ENCODE measurements around the gene CHEK2.
"Not testable (repeated sequence)": the region's sequence is repeated elsewhere in the genome, so short reads cannot be mapped to it uniquely, and the experiment has no call there.

Gene CHEK2

GRCh38 chr22:28741785-28742561 is at the start of gene CHEK2, which contains the start of gene HSCB:
Gene CHEK2 (minus strand): TSS chr22:28741820. CDS start chr22:28734721, 7,099 bp downstream.
Gene HSCB (plus strand): TSS chr22:28742039. CDS start chr22:28742096, 57 bp downstream.
- peak; percentile 99 for DNase-seq

DNA sequence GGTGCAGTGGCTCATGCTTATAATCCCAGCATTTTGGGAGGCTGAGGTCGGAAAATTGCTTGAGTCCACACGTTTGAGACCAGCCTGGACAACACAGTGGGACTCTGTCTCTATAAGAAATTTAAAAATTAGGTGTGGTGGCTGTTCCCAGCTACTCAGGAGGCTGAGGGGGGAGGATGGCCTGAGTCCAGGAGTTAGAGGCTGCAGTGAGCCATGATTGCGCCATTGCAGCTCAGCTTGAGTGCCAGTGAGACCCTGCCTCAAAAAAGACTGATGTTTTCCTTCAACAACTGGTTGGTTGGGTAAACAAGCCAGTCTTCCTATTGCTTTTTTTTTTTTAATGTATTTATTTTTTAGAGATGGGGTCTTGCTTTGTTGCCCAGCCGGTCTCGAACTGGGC is 49.5 kb upstream of the CHEK2 start:
- DNase-seq: no peak

- peak in 1 of 2 experiments; percentile 59 for DNase-seq
Measured at GRCh38 chr22:28788601-28789000, 47.0 kb upstream of the CHEK2 start.

DNA sequence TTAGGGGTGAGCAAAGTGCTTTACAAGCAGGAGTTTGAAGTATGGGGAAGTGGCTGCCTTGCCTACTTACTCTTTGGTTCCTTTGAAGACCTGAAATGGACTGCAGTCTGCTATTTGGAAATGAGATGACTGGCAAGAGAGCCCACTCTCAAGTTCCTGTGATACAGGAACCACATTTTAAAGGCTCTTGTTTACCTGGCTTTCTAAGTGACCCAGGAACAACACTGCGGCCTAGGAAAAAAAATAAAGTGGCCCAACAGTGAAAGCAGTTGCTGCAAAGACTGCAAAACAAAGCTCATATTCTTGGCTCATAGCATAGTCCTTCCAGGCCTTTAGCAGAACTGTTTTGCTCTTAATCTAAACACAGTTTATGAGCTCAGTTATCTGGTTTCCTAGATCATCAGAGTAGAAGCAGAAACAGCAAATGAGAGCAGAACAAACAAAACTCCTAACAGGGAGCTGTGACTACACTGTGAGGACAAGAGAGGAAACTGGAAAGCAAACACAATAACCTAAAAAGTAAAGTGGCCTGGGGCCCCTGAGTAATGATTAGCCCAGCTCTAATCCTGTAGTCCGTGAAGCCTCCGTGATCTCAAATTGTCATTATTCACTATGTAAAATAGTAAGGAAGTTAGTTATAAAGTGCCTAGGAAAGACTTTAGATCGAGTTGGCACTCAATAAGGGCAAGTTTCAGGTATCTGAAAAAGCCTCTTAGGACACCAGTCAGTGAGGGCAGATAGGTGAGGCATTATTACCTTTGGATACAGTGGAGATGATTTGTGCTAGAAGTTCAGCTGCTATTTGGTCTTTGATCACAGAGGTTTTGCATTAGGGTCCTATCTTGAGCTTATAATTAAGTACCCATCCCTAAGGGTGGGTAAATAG is 42.4 kb upstream of the CHEK2 start:
- DNase-seq: no peak

GRCh38 chr22:28780296-28780695 is 38.7 kb upstream of the CHEK2 start:
- no peak for DNase-seq

- DNase-seq: no peak
Measured at GRCh38 chr22:28779833-28780232, 38.2 kb upstream of the CHEK2 start.

- DNase-seq: no peak
Measured at GRCh38 chr22:28774378-28774777, 32.8 kb upstream of the CHEK2 start.

DNA sequence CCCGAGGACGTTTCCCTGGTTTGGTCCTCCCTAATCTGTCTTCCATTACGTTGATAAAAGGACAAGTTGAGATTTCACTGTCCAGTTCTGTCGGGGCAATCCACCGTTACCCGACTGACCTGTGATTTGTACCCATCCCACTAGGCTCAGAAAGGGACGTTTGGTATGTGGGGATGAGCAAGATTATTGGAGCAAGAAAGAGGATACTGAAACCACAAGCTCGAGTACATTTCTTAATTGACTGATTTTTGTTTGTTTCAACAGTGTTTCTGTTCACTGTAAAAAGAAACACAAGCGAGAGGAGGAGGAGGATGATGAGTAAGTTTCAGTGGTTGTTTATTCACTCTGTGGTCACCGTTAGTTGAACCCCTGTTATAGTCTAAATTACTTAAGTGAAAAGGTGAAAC is 31.8 kb upstream of the CHEK2 start:
- DNase-seq: peak in 1 of 2 experiments; percentile 23

- DNase-seq: peak; percentile 85 to 96
Measured at GRCh38 chr22:28772633-28773460, 31.2 kb upstream of the CHEK2 start, which contains the start of gene CCDC117. Gene CCDC117 (plus strand): TSS chr22:28772695. CDS start chr22:28772850, 155 bp downstream.

DNA sequence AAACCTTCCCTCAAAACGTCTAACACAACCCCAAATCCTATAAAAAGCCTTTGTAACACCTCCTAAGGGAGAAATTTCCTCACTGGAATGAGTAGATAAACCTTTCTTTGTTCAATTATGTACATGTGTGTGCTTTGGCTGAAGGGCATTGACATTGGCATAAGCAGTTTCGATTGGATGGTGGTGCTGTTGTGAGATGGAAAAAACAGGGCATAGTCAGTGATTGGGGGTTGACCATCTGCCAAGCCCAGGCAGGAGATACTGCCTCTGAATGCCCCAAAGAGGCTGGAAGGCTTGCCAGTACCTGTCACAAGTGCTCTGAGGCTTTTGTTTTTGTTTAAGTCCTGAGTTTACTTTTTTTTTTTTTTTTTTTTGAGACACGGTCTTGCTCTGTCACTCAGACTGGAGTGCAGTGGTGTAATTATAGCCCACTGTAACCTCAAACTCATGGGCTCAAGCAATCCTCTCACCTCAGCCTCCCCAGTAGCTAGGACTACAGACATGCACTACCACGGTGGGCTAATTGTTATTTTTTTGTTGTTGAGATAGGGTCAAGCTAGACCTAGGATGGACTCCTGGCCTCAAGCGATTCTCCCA is 29.7 kb upstream of the CHEK2 start:
- peak in 1 of 2 experiments; percentile 25 for DNase-seq

DNA sequence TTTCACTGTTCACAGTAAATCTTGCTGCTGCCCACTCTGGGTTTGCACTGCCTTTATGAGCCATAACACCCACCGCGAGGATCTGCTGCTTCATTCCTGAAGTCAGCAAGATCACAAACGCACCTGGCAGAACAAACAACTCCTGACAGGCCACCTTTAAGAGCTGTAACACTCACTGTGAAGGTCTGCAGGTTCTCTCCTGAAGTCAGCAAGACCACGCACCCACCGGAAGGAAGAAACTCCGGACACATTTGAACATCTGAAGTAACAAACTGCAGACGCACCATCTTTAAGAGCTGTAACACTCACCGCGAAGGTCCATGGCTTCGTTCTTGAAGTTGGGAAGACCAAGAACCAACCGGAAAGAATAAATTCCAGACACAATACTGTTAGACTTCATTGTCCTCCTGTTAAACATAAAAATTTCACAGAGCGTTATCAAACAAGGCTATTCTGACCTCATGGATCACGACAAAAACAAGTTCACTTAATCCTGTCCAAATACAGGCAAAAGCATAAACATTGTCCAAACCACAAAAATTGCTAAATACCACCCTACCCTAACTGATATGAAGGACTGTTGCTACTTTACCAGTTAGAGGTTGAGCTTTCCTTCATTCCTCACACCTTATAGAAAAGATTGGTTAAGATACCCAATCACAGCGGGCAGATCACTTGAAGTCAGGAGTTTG is 27.9 kb upstream of the CHEK2 start:
- no peak for DNase-seq

- no peak for DNase-seq
Measured at GRCh38 chr22:28768701-28769393, 27.2 kb upstream of the CHEK2 start.

- DNase-seq: no peak
Measured at GRCh38 chr22:28766628-28767027, 25.0 kb upstream of the CHEK2 start.

DNA sequence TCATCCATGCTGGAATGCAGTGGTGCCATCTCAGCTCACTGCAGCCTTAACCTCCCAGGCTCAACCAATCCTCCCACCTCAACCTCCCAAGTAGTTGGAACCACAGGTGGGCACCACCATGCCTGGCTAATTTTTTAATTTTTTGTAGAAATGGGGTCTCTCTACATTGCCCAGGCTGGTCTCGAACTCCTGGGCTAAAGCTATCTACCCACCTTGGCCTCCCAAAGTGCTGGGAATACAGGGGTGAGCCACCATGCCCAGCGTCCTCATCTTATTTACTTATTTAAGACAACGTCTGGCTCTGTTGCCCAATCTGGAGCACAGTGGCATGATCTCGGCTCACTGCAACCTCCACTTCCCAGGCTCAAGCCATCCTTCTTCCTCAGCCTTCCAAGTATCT is 20.4 kb upstream of the CHEK2 start:
- not testable (repeated sequence) for DNase-seq

DNA sequence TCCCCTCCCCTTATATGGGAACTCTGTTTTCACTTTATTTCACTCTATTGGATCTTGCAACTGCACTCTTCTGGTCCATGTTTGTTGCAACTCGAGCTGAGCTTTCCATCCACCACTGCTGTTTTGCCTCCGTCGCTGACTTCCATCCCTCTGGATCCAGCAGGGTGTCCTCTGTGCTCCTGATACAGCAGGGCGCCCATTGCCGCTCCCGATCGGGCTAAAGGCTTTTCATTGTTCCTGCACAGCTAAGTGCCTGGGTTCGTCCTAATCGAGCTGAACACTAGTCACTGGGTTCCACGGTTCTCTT is 19.8 kb upstream of the CHEK2 start:
- DNase-seq: no peak

- DNase-seq: peak; percentile 53 to 67
Measured at GRCh38 chr22:28759861-28760560, 18.4 kb upstream of the CHEK2 start.

GRCh38 chr22:28754512-28754911 is 12.9 kb upstream of the CHEK2 start:
- DNase-seq: not testable (repeated sequence)

DNA sequence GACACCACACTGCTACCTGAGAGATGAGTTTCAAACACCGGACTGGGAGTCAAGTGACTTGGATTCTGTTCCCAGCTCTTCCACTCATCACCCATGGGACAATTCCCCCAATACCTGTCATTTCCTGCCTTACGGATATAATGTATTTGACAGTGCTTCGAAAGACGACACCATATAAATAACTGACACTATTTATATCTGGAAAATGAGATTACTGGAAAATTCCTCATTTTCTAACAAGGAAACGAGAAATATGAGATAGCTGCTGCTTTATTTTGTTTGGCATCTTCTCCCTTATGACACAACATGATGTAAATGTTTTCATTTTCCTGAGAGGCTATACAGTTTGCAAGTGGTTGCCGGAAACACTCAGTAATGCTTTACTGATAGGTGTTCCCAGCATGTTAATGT is 8.9 kb upstream of the CHEK2 start:
- no peak for DNase-seq

GRCh38 chr22:28743852-28744251 is 2.2 kb upstream of the CHEK2 start:
- no peak for DNase-seq

DNA sequence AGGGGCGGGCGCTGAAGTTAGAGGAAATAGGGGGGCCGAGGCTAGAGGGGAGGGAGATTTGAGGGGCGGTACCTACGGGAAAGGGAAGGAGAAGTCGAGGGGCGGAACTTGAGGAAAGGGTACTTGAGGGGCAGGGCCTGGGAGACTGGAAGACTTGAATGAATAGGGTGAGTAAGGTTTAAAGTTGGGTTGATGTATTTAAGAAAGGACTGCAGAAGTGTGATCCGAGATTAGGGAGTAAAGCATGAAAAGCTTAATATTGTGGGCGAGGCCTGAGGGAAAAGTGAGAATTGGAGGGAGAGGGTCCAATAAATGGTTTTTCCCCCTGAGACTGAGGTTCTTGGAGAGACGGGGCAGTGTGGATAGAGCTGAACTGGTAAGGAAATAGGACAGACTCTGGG is 942 bp upstream of the CHEK2 start:
- DNase-seq: no peak
